Loucy (cell line): Measurements from ENCODE around the gene RNF166.

Source experiments
- EZH2phosphoT487 ChIP-seq: fragments of 200-600 bp; IDR thresholded peaks from 2 replicates; pipeline ENCODE4 v1.6.1; 2018; ENCODE audit warnings: antibody characterized with exemption, mild to moderate bottlenecking, moderate library complexity, borderline replicate concordance
- TF ChIP-seq, protein P1 (sequence below): fragments of 200-600 bp; sonication (generic); conservative IDR thresholded peaks from 2 replicates; pipeline ENCODE4 v1.5.1; 2014; ENCODE audit warnings: mild to moderate bottlenecking, antibody characterized with exemption, low read length

- TF ChIP-seq, protein P1, sequence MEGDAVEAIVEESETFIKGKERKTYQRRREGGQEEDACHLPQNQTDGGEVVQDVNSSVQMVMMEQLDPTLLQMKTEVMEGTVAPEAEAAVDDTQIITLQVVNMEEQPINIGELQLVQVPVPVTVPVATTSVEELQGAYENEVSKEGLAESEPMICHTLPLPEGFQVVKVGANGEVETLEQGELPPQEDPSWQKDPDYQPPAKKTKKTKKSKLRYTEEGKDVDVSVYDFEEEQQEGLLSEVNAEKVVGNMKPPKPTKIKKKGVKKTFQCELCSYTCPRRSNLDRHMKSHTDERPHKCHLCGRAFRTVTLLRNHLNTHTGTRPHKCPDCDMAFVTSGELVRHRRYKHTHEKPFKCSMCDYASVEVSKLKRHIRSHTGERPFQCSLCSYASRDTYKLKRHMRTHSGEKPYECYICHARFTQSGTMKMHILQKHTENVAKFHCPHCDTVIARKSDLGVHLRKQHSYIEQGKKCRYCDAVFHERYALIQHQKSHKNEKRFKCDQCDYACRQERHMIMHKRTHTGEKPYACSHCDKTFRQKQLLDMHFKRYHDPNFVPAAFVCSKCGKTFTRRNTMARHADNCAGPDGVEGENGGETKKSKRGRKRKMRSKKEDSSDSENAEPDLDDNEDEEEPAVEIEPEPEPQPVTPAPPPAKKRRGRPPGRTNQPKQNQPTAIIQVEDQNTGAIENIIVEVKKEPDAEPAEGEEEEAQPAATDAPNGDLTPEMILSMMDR = no peak
- TF ChIP-seq EZH2phosphoT487 = no peak
Observed at GRCh38 chr16:88653596-88654362, 52.4 kb downstream of the RNF166 start.
